GM12875 (cell line): Measurements from ENCODE around the gene NRN1.
"Not testable (repeated sequence)": the region's sequence is repeated elsewhere in the genome, so short reads cannot be mapped to it uniquely, and the experiment has no call there.

ENCODE experiments used
- H3K4me3 ChIP-seq: one replicate; pipeline ENCODE4 v1.5.1; 2011; ENCODE audit warnings: low read depth, low read length, control low read depth
- TF ChIP-seq, protein P1 (sequence below): IDR thresholded peaks from 2 replicates; pipeline ENCODE4 v1.5.1; 2011; ENCODE audit warnings: low read depth, mild to moderate bottlenecking, control low read depth, inconsistent platforms, low read length, moderate library complexity, borderline replicate concordance; ENCODE audit not compliant: insufficient read depth

Gene NRN1

DNA sequence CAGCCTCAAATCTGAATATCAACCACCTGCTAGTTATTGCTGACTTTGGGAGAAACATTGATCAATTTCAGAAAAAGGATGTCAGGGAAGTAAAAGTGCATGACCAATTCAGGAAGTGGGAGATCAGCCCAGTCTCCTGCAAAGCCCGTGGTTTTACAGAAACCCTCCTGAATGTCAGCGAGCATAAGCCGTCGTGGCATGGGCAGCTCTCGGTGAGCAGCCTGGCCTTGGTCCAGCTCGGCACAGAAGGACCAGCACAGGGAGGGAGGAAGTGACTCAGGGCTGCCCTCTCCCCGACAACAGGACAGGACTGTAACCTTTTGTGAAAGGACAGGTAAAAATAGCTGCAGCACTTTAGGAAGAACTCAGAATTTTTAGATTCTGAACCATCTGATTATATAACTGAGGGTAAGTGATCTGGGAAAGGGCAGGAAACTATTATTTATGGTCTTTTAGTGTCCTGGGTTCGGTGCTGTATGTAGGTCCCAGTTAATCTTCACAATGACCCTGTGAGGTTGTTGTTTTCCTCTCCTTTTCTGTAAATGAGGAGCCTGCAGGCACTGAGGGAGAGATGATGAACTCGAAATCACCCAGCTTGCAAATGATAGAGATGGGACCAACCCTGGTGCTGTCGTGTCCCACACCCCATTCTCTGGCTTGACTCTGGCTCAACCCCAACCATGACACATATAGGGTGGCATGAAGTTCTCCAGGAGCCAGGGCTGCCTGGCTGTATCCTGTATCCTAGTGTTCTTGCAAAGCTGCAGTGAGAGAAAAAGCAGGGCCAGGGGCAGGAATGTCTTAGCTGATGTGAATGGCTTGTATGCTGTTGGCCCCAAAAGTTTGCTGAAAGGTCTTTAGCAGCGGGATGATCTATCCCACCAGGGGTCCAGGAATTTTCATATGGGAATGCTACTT is 37.6 kb downstream of the NRN1 start:
- TF ChIP-seq, protein P1, sequence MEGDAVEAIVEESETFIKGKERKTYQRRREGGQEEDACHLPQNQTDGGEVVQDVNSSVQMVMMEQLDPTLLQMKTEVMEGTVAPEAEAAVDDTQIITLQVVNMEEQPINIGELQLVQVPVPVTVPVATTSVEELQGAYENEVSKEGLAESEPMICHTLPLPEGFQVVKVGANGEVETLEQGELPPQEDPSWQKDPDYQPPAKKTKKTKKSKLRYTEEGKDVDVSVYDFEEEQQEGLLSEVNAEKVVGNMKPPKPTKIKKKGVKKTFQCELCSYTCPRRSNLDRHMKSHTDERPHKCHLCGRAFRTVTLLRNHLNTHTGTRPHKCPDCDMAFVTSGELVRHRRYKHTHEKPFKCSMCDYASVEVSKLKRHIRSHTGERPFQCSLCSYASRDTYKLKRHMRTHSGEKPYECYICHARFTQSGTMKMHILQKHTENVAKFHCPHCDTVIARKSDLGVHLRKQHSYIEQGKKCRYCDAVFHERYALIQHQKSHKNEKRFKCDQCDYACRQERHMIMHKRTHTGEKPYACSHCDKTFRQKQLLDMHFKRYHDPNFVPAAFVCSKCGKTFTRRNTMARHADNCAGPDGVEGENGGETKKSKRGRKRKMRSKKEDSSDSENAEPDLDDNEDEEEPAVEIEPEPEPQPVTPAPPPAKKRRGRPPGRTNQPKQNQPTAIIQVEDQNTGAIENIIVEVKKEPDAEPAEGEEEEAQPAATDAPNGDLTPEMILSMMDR = no peak
- H3K4me3 ChIP-seq = no peak overlapping the region

DNA sequence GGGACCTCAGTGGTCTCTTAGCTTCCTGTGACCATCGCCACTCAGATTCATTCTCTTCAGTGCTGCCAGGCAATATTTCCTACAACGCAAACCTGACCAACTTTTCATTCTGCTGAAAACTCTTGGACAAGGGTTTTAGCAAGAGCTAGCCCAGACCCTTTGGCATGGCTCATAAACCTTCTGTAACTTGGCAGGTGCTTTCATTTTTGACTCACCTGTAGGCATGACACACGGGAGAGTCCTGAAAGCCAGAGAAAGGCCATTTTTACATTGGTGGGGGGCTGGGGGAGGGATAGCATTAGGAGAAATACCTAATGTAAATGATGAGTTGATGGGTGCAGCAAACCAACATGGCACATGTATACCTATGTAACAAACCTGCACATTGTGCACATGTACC is 38.7 kb downstream of the NRN1 start:
- H3K4me3 ChIP-seq = not testable (repeated sequence)

DNA sequence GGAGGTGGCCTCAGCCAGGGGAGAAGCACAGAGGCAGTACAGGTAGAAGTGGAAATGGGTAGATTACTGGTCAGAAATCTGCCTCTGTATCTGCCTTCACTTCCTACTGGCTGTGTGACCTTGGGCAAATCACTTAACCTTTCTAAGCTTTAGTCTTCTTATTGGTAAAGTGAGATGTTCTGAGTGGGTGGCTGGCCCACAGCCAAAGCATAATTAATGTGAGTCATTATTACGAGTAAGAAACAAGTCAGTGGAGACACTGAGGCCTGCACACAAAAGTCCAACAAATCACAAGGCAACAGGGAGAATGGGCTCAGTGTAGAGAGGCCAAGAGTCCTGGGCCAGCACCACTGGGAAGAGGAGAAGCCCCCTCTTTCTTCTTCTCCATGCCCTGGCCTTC is 39.1 kb downstream of the NRN1 start:
- TF ChIP-seq, protein P1 = no peak
- no peak overlapping the region for H3K4me3 ChIP-seq

DNA sequence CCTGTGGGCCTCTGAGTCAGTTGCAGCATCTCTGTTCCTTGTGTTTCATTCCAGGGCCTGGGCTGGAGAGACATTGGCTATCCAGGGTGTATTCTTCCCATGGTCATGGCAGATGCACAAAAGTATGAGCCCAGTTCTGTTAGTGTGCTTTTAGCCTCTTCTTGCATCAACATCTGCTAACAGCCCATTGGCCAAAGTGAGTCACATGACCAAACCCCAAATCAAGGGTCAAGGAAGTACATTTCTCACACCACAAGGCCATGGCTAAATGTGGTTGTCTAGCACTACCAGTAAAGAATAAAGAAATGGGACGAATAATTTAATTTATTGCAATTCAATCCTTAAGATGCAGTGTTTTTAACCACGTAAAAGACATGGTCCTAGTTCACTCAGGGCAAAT is 43.9 kb downstream of the NRN1 start:
- TF ChIP-seq, protein P1 = no peak
- no peak overlapping the region for H3K4me3 ChIP-seq

DNA sequence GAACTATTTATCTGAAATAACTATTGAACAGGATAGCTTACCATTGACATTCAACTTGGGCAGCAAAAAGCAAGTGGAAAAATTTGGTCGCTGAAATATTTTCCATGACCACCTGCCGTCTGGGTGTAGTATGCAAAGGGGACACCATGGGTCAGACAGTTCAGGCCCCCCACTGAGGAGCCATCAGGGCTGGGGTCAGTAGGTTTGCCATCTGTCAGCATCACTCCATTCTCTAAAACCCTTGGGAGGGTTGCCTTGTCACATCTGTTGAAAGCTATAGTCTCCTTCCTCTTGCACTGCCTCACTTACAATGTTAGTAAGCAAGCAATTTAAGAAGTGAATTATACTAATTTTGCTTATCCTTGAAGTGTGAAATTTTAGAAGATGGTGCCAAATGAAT is 44.9 kb downstream of the NRN1 start:
- H3K4me3 ChIP-seq = no peak overlapping the region

DNA sequence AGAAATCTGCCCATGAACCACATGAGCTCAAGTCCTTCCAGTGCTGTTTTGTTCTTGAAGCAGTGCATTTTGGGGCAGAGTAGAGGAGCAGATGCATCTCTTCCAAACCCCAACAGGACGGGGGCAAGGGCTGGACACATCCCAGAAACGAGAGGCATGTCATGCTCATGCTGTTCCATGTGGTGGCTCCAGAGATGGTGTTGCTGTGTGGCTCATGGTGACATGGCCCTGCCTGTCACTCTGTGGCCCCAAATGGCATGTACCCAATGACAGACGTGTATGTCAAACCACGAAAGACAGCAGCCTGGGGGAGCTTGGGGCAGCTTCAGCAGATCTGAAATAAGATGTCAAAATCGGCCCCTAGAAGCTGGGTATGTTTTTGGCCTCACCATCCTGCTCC is 46.3 kb downstream of the NRN1 start:
- no peak overlapping the region for H3K4me3 ChIP-seq
- TF ChIP-seq, protein P1 = no peak

More for the DNA sequence above, 44.9 kb downstream of the NRN1 start:
- TF ChIP-seq, protein P1 = no peak

DNA sequence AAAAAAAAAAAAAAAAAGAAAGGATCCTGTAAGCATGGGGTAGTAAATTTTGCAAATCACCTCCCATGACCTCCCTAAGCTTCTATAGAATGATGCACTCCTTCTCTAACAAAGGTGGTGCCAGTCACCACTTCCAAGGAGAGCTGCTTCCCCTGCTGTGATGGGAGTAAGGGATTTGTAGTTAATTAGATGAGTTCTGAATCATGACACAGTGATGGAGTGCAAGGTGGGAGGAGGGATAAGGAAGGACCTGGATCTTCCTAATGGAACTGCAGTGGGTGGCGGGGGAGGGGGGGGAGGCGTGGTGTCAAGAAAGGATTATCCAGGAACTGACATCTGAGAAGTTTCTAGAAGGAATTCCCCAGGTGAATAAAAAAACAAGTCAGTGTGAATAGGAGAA is 47.8 kb downstream of the NRN1 start:
- TF ChIP-seq, protein P1 = no peak
- H3K4me3 ChIP-seq = no peak overlapping the region
